Psoas muscle (tissue), 8 donors: ENCODE measurements around the gene GET4. TPM values are rescaled to one million over a fixed set of nuclear protein-coding genes. Genes with fewer than 3 reads are reported as not detected.

ENCODE experiments used
- ATAC-seq, 4 donors: fragments of 200-7000 bp; cut with Tn5 transposase; one replicate each; pipeline ENCODE4 v1.9.1; 2020; ENCODE audit warnings: moderate library complexity in 3 of 4, mild to moderate bottlenecking in 2 of 4
- DNase-seq, 2 donors: peaks; one replicate each; pipeline ENCODE4 v3.0.0-alpha.2; 2020
- H3K27ac ChIP-seq: fragments of 200-600 bp; one replicate; pipeline ENCODE4 v1.8.0; 2022
- H3K27me3 ChIP-seq, 3 donors: fragments of 200-600 bp in 1 of 3; one replicate each; pipeline versions ENCODE4 v1.6.1 to v1.8.0; 2013 to 2022; ENCODE audit warnings: low read length in 2 of 3, mild to moderate bottlenecking in 2 of 3, moderate library complexity in 1 of 3; ENCODE audit not compliant: insufficient read depth in 3 of 3
- H3K36me3 ChIP-seq, 2 donors: fragments of 200-600 bp in 1 of 2; one replicate each; pipeline versions ENCODE4 v1.6.1 to v1.8.0; 2013 to 2022; ENCODE audit warnings: low read depth in 1 of 2, mild to moderate bottlenecking in 1 of 2, moderate library complexity in 1 of 2; ENCODE audit not compliant: insufficient read depth in 1 of 2
- H3K4me1 ChIP-seq: fragments of 200-600 bp; one replicate; pipeline ENCODE4 v1.8.0; 2022
- H3K4me3 ChIP-seq: fragments of 200-600 bp; one replicate; pipeline ENCODE4 v1.8.0; 2022; ENCODE audit warnings: mild to moderate bottlenecking
- H3K9me3 ChIP-seq: fragments of 200-600 bp; one replicate; pipeline ENCODE4 v1.8.0; 2022
- WGBS, 3 donors: extraction: QIAGEN DNeasy Blood & Tissue Kit; methylation state at CpG; one replicate each; pipeline versions ENCODE4 v1.1.6 to v1.1.7; 2013; 5-methylcytosine and 5-hydroxymethylcytosine counted together
- intact Hi-C, 2 donors: fragments of 100-400 bp; cut with DNase I; formaldehyde crosslinking; loops; one replicate each; pipeline versions ENCODE4 v1.11.0 to v1.14.2; 2022
- polyA plus RNA-seq, 3 donors: library from polyadenylated mRNA; stranded (reverse); fragments of 200-250 nt; gene quantifications; one replicate each; pipeline ENCODE4 v1.2.3, GENCODE V29; 2013
- total RNA-seq, 4 donors: library from RNA; stranded (reverse); fragmentation: NEBNext Ultra II Directional in 2 of 4; extraction: Animal tissue kit (Norgen Biotek cat#: 25700) in 2 of 4; gene quantifications; one replicate each; pipeline versions ENCODE4 v1.2.1 to v1.2.4, GENCODE V29; 2021 to 2023
- TF ChIP-seq, protein P1 (sequence below): fragments of 200-600 bp; IDR thresholded peaks from one replicate; pipeline ENCODE4 v1.8.0; 2022; ENCODE audit warnings: antibody characterized with exemption
- donor health status: healthy with polysubstance abuse.
- donor health status: DM: no; HTN: no; CAD: no; lungs with moderate emphysema.
- donor health status: Bipolar disorder and iron deficiency.
- donor health status: healthy.
- donor health status: DM: yes; HTN: yes; CAD: no.
- donor health status: DM: no; HTN: no; CAD: no.
- donor health status: DM: no; HTN: no; CAD: no.
- donor health status: DM: yes; HTN: yes; CAD: no.

The GET4 gene
- total and polyA plus RNA-seq, 7 donors = 27.3 to 51.1 (median 36.8) TPM

DNA sequence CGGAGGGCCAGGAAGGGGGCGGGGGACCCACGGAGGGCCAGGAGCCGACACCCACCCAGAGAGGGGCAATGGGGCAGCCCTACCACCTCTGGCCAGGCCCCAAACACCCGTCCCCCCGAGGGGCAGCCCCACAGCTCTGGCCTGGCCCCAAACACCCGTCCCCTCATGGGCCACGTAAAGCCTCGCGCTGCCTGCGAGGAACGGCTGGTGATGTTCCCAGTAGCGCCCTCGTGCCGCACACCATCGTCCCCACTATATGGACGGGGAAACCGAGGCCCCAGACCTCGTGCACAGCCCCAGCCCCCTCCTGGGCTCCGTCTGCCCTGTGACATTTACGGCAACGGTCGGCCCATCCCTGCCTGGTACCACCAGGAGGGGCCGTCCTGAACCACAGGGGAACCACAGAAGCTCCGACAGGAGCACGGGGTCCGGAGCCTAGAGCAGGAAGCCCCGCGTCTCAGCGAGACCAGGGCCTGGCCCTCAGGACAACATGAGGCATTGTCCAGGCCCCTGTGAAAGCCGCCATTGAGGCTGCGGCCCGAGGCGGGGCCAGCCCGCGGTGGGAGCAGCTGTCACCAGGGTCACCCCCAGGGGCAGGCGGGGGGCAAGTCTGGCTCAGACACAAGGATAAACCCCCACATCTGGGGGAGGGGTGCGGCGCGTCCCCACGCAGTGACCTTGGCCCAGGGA is 35.6 kb downstream of the GET4 start:
- TF ChIP-seq, protein P1, sequence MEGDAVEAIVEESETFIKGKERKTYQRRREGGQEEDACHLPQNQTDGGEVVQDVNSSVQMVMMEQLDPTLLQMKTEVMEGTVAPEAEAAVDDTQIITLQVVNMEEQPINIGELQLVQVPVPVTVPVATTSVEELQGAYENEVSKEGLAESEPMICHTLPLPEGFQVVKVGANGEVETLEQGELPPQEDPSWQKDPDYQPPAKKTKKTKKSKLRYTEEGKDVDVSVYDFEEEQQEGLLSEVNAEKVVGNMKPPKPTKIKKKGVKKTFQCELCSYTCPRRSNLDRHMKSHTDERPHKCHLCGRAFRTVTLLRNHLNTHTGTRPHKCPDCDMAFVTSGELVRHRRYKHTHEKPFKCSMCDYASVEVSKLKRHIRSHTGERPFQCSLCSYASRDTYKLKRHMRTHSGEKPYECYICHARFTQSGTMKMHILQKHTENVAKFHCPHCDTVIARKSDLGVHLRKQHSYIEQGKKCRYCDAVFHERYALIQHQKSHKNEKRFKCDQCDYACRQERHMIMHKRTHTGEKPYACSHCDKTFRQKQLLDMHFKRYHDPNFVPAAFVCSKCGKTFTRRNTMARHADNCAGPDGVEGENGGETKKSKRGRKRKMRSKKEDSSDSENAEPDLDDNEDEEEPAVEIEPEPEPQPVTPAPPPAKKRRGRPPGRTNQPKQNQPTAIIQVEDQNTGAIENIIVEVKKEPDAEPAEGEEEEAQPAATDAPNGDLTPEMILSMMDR = no peak
- DNase-seq (no peak), ATAC-seq (no peak)
- Histone ChIP-seq H3K27ac (no peak overlapping the region), H3K27me3 (peaks cover 0 to 30% (median 2%) of the 10 kb centered on the region in 3 donors), H3K4me3 (no peak overlapping the region), H3K9me3 (no peaks in the 10 kb centered on the region), H3K36me3 (no peaks in the 10 kb centered on the region), H3K4me1 (no peaks in the 10 kb centered on the region)
- intact Hi-C loops = no loop called here
- WGBS, 3 donors = 84 to 87% (median 86%) methylated on average over 33 to 41 of the region's 41 CpGs

DNA sequence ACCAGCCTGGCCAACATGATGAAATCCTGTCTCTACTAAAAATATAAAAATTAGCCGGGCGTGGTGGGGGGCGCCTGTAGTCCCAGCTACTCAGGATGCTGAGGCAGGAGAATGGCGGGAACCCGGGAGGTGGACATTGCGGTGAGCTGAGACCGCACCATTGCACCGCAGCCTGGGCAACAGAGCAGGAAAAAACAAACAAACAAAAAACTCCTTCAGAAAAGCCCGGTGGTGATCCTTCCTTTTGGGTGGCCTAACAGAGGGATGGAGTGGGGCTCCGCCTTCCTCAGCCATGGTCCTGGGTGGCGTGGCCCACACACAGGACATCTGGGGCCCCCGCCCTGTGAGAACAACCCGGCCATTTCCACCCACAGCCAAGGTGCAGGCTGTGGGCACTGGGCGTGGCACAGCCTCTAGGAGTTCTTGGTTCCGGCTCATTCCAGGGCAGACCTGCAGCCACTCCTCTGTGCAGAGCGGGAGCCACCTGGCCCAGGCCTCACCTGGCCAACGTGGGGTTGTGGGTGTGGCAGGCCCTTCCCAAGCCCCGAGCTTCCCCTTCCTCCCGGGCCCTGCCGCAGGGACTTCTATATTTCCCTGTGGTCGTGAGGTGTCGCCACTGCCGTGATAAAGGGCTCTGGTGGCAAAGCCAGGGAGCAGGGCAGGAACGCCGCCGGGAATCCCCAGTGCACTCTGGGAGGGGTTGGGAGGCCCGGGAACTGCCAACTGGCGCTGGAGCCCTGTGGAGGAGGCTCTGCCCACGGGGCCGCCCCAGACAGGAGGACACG is 37.6 kb downstream of the GET4 start:
- H3K27me3 ChIP-seq = peaks cover 0 to 16% (median 2%) of the 10 kb centered on the region in 3 donors
- 60 to 67% (median 66%) methylated on average over 31 of the region's 31 CpGs for WGBS, 3 donors
- H3K27ac ChIP-seq = no peak overlapping the region
- intact Hi-C loops = no loop called here
- no peak for ATAC-seq
- TF ChIP-seq, protein P1 = no peak
- no peaks in the 10 kb centered on the region for H3K4me1 ChIP-seq
- H3K36me3 ChIP-seq = no peaks in the 10 kb centered on the region
- DNase-seq = no peak
- H3K4me3 ChIP-seq = no peak overlapping the region
- H3K9me3 ChIP-seq = no peaks in the 10 kb centered on the region

DNA sequence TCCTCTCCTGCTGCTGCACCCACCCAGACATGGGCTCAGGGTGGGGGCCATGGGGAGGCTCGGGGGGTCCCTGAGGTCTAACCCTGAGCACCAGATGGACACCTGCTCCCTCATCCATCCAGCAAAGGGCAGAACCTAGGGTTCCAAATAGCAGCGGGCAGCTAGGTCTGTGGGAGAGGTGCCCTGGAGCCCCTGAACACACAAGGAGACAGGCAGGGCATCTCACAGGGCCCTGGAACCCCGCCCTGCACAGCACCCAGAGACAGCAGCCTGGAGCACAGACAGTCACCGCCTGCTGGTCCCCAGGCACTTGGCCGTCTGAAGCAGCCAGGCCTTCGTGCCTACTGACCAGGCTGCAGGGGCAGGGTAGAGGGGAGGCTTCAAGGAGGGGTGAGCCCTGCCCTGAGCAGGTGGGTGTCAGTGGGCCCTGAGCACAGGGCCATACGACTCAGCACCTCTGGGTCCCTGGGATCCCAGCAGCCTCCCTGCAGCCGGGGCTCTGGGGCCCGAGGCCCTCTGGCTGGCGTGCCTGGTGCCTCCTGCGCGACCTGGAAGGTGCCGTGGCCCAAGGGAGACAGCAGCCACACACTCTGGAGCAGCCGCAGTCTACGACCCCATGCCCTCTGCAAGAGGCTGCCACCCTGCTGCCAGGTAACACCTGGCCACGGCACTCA is 38.3 kb downstream of the GET4 start:
- WGBS, 3 donors = 83 to 88% (median 87%) methylated on average over 12 to 16 of the region's 16 CpGs
- no peaks in the 10 kb centered on the region for H3K9me3 ChIP-seq
- H3K4me1 ChIP-seq = no peaks in the 10 kb centered on the region
- intact Hi-C loops = no loop called here
- no peak for ATAC-seq
- no peak overlapping the region for H3K27ac ChIP-seq
- TF ChIP-seq, protein P1 = no peak
- peaks cover 0 to 11% (median 2%) of the 10 kb centered on the region in 3 donors for H3K27me3 ChIP-seq
- DNase-seq = peak in 1 of 2 donors; percentile 11
- H3K4me3 ChIP-seq = no peak overlapping the region
- H3K36me3 ChIP-seq = no peaks in the 10 kb centered on the region

DNA sequence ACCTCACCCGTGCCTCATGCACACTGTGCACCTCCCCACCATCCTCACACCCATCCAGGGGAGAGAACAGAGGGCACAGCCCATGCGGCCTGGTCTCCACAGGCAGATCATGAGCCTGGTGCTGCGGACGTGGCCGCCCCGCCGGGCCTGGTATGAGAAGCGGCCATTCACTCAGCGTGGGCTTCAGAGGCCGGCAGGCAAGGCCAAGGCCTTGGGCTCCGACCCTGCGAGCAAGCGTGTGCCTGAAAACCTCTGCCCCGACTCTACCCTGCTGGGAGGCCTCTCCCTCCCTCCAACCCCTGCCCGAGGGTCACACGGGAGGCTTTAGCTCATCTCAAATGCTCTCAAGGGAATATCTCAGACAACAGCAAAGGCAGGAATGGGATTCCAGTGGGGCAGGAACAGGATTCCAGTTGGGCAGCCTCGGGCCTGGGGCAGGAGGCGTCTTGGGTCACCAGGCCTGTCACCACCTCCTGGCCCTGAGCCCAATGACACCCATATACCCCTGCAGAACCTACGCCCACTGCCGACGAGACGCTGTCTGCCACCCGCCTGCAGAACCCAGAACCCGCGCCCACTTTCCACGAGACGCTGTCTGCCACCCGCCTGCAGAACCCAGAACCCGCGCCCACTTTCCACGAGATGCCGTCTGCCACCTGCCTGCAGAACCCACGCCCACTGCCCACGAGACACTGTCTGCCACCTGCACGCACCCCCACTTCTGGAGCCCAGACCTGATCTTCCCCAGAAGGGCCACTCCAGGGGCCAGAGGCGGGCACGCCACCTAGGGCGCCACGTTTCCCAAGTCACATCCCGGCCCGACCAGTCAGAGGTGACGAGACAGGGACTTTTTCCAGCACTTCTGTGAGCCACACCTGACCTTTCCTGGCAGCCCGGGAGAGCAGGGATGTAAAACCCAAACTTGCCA is 39.2 kb downstream of the GET4 start:
- DNase-seq (peak; percentile 10 to 34), ATAC-seq (no peak)
- intact Hi-C loops = no loop called here
- no peak overlapping the region for H3K27ac ChIP-seq
- TF ChIP-seq, protein P1 = no peak
- H3K9me3 ChIP-seq = no peaks in the 10 kb centered on the region
- H3K4me3 ChIP-seq = no peak overlapping the region
- peaks cover 0 to 4% (median 2%) of the 10 kb centered on the region in 3 donors for H3K27me3 ChIP-seq
- no peaks in the 10 kb centered on the region for H3K36me3 ChIP-seq
- no peaks in the 10 kb centered on the region for H3K4me1 ChIP-seq
- WGBS, 3 donors = 84 to 89% (median 87%) methylated on average over 42 to 43 of the region's 43 CpGs
